ENCODE data around the gene BPIFA3.
A peak's percentile ranks its signal among the peaks of the same experiment; 100 is the strongest.

BPIFA3 gene

GRCh38 chr20:33272155-33272873 is 55.2 kb downstream of the BPIFA3 start:
- DNase-seq: no peak

- DNase-seq: peak; percentile 13
Measured at GRCh38 chr20:33273117-33273851, 56.1 kb downstream of the BPIFA3 start.

- DNase-seq: no peak
Measured at GRCh38 chr20:33275215-33275614, 58.1 kb downstream of the BPIFA3 start.

- DNase-seq: no peak
Measured at GRCh38 chr20:33275871-33276270, 58.7 kb downstream of the BPIFA3 start.

- no peak for DNase-seq
Measured at GRCh38 chr20:33276303-33277113, 59.4 kb downstream of the BPIFA3 start.
